T-helper 2 cell treated with Interferon-gamma antibody and Interleukin-4, amounts not matched to agents 100 ng/mL and 5 ng/mL, for 36 hours (primary cell): ENCODE measurements around the gene MTHFD2. TPM values are rescaled to one million over a fixed set of nuclear protein-coding genes. Genes with fewer than 3 reads are reported as not detected.
"Not testable (repeated sequence)": the region's sequence is repeated elsewhere in the genome, so short reads cannot be mapped to it uniquely, and the experiment has no call there.

ENCODE experiments used
- intact Hi-C: fragments of 100-400 bp; cut with micrococcal nuclease; formaldehyde crosslinking; loops from one replicate; pipeline ENCODE4 v1.15.1; 2023
- total RNA-seq: library from RNA; stranded (reverse); gene quantifications from 2 replicates; pipeline ENCODE4 v1.2.3, GENCODE V29; 2022

MTHFD2 gene
- total RNA-seq, 1 donor from 2014 or later, result 173 TPM

DNA sequence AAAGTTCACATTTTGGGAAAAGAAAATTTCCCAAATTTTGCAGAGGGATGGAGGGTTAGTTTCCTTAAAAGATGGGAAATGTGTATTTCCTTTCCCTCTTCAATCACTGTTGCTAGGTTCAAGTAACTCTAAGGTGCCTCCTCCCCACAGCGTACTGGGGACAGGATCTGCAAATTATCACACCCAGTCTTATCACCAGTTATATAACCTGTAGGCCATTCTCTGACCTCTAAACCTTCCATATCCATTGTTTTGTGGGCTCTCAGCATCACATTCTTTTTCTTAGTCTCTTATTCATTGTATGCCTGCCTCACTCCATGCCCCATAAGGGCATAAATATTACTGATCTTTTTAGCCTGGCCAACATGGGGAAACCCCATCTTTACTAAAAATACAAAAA, 3.6 kb upstream of the MTHFD2 start:
- intact Hi-C loops, result loop anchor here (5.0 to 10.0 kb wide), 2 partner anchors 207 to 810 kb away; partner anchors contain the start of gene ALMS1

DNA sequence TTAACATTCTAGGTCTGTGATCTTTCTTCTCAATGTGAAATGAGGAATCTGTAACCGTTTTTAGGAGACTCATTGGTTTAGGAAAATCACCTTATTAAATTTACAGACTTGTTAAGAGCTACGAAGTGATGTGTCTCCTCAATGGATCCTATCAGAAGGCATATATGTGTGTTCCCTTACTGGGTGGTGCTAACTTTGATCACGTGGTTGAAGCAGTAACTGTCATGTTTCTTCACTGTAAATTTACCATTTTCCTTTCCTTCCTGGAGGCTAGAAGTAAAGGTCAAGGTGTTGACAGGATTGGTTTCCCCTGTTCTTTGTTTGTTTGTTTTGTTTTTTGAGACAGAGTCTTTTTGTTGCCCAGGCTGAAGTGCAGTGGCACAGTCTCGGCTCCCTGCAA, 1.4 kb upstream of the MTHFD2 start:
- intact Hi-C loops, result loop anchor here (5.0 to 10.0 kb wide), 2 partner anchors 210 to 812 kb away; partner anchors contain the start of gene ALMS1

DNA sequence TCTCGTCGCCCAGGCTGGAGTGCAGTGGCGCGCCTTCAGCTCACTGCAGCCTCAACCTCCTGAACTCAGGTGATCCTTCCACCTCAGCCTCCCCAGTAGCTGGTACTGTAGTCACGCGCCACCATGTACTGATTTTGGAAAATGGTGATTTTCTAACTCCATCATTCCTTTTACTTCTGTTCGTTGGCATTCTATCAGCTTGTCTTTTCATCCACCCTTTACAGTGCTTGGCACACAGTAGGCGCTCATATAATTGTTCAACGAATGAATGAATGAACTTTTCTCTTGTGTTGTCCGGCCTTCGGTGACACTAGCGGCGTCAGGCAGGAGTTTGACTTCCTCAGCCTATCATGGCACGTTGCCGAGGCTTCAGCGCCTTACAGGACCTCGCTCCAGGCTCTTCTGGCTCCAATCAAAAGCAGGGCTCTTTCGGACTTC, 373 bp upstream of the MTHFD2 start:
- intact Hi-C loops, result loop anchor here (1.0 to 10.0 kb wide), 9 partner anchors 8 to 813 kb away; partner anchors contain the start of genes ALMS1, BOLA3, DGUOK and MOB1A

DNA sequence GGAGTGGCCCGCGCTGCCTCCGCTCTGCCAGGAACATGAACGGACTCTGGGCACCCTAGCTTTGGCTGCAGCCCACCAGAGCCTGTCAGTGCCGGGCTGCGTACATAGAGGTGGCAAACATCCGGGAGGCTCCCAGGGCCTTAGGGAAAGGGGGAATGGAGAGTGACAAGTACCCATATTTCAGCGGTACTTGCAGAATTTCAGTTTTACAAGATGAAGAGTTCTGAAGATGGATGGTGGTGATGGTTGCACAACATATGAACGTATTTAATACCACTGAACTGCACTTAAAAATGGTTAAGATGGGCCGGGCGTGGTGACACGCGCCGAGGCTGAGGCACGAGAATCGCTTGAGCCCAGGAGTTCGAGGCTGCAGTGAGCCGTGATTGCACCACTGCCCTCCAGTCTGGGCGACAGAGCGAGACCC, 873 bp downstream of the MTHFD2 start:
- intact Hi-C loops, result loop anchor here (2.0 to 10.0 kb wide), 4 partner anchors 52 to 814 kb away; partner anchors contain the start of genes ALMS1, BOLA3 and DGUOK

DNA sequence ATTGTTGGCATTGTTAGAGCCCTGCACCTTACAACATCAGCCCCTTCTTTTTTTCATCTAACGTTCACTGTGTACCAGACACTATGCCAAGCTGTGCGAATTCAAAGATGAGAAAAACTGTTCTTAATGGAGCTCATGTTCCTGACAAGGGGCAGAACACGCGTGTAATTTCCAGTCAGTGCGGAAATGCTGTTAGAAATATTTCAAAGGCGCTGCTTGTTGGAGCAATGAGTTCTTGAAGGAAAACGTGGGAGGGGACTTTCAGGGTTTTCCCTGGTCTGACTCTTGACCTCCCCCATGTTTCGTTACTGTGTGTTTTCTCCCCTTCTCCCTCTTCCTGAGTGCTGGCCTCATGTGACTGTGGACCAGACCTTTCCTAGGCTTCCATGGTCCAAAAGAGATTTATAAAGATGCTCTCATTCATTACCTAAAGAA, 1.5 kb downstream of the MTHFD2 start:
- intact Hi-C loops, result loop anchor here (2.0 to 10.0 kb wide), 4 partner anchors 53 to 815 kb away; partner anchors contain the start of genes ALMS1, BOLA3 and DGUOK

DNA sequence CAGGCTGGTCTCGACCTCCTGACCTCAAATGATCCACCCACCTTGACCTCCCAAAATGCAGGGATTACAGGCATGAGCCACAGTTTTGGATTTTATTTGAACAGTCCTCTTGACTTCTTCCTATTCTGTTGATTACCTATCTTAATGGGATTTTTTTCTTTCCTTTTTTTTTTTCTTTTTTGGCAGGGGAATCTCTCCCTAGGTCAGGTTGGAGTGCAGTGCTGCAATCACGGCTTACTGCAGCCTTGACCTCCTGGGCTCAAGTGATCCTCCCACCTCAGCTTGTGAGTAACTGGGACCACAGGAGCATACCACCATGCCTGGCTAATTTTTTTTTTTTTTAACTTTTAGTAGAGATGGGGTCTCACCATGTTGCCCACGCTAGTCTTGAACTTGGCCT, 2.8 kb downstream of the MTHFD2 start:
- intact Hi-C loops, result no loop called here

DNA sequence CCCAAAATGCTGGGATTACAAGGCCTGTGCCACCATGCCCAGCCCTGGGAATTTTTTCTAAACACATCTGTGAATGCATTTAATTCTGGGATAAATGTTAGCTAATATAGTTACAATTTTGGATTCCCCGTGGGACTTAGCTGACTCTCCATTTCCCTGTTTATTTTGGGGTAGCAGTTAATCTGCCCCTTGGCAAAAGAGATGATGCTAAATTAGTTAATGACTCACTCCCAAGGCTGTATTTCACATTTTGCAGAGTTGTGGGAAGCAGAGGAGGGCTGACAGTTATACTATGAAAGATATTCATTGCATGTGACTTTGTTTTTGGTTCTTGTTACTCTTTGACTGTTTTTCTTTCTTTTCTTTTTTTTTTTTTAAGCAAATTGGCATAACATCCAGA, 3.2 kb downstream of the MTHFD2 start:
- intact Hi-C loops, result no loop called here

DNA sequence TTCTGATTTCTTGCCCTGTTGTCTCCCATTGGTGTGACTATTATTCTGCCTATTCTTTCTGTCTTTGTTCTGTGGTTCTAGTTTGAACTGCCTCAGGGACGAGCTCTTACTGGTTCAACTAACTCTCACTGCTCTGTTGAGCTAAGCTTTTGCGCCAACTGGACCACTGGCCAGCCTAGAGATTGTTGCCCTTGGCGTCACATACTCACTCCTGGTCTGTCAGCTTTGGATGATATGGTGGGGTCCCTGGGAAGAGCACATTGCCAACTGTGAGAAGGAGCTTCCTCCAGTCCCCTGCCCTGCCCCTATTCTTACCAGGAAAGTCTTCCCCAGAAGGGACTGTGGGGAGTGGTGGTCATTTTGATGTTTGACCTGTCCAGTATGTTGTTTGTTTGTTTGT, 6.0 kb downstream of the MTHFD2 start:
- intact Hi-C loops, result no loop called here

DNA sequence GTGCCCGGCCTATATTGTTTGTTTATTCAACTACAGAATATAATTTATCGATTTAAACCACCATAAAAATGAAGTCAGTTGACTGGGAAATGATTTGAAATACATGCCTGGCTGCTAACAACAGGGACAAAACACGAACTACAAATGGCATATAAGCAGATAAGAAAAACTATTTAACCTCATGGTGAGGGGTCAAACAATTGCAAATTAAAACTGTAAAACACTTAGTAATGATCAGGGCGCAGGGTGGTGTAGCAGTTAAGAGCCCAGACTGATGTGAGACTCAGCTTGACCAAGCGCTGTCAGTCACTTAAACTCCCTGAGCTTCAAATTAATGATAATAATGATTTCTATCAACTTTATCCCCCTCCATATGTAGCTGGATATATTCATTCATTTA, 6.7 kb downstream of the MTHFD2 start:
- intact Hi-C loops, result no loop called here

DNA sequence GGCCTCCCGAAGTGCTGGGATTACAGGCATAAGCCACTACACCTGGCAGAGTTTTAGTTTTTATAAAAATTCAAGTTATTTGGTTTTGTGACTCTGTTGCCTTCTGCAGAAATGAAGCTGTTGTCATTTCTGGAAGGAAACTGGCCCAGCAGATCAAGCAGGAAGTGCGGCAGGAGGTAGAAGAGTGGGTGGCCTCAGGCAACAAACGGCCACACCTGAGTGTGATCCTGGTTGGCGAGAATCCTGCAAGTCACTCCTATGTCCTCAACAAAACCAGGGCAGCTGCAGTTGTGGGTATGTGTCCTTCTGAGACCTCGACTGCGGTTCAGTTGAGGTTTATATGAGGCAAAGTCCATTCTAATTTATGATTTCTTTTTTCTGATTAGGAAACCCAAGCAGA, 7.2 kb downstream of the MTHFD2 start:
- intact Hi-C loops, result no loop called here

DNA sequence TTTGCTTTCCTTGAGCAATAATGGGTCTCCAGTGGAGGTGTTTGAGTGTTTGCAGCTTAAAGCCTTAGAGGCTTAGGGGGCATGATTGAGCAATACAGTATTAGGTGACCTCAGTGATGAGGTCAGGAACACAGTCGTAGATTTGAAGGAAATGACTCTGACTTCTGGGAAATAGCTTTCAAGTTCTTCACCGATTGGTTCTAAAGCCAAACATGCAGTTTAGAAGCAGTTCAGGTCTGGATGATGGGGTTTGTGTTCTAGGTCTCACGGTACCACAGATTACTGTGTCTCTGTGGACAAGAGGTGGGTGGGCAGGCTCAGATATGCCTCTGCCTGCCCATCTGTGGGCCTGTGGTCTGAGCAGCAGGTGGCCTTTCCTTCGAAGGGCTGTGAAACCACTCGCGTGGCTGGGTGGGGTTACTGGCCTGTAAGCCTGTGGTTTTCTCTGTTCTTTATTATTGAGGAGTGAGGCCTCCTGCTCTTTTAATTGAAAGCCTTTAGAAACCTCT, 7.8 kb downstream of the MTHFD2 start:
- intact Hi-C loops, result loop anchor here (1.0 to 2.0 kb wide), 2 partner anchors 8 to 27 kb away; partner anchors contain the start of genes MOB1A and MTHFD2

DNA sequence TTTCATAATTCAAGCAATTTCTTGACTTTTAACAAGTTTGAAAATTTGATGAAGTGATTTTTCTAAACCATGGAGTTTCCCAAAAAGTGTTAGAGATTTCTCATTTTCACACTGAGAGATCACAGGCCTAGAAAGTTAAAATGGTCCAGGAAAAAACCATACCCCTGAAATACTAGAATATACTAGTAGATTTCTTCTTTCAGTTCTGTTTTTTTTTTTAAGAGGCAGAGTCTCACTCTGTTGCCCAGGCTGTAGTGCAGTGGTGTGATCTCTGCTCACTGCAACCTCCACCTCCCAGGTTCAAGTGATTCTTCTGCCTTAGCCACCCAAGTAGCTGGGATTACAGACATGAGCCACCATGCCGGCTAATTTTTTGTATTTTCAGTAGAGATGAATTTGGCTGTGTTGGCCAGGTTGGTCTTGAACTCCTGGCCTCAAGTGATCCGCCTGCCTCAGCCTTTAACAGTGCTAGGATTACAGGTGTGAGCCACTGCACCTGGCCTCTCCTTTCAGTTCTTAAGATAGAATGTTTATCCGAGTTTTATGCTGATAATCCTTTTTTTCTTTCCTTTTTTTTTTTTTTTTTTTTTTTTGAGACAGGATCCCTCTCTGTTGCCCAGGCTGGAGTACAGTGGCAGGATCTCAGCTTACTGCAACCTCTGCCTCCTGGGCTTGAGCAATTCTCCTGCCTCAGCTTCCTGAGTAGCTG, 14.4 kb downstream of the MTHFD2 start:
- intact Hi-C loops, result no loop called here

DNA sequence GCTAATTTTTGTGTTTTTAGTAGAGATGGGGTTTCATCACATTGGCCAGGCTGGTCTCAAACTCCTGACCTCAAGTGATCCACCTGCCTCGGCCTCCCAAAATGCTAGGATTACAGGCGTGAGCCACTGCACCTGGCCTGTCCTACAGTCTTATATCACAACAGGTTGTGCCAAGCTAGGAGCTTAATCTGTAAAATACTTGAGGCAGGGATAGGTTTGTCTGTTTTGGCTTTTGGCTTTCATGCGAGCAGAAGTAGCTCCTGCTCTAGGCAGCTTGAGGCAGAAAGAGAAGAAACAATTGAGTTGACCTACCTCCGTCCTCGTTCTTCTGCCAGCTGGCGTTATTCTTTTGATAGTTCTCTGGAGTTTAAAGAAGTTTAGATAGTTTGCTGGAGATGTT, 17.4 kb downstream of the MTHFD2 start:
- intact Hi-C loops, result not testable (repeated sequence)

DNA sequence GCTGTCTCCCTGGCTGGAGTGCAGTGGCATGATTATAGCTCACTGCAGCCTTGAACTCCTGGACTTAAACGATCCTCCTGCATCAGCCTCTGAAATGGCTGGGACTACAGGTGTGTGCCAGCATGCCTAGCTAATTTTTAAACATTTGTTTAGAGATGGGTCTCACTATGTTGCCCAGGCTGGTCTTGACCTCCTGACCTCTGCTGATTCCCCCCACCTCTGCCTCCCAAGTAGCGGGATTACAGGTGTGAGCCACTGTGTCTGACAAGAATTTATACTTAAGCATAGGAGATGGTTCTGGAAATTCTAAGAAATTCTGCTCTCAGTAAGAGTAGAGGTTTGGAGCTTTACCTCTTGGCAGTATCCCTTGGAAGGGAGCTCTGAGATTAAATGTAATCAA, 18.2 kb downstream of the MTHFD2 start:
- intact Hi-C loops, result no loop called here

DNA sequence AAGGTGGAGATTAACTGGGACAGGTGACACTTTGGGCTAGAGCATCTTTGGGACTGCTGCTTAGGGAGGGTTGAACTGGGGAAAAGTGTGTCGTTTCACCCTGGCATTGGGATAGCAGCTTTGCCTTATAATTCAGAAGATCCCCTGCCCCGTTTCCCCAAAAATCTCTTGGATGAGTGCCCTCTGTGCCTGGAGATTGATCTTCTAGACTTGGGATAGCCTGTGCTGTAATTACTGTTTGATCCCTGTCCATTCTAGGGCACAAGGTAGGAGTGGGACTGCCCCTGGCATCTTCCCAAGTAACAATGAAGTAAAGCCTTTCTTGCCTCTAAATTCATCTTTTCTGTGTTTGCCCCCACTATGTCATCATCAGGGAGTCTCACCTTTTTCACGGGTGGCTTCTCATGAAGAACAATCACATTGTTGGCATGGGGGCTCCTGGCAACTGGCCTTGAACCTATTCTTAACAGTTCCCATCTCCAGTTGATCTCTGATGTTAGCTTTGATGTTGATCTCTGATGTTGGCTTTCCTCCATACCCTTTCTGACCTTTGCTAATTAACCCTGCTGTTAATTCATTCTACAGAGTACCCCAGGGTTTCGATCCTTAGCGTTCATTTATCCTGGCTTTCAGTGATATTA, 21.6 kb downstream of the MTHFD2 start:
- intact Hi-C loops, result no loop called here

DNA sequence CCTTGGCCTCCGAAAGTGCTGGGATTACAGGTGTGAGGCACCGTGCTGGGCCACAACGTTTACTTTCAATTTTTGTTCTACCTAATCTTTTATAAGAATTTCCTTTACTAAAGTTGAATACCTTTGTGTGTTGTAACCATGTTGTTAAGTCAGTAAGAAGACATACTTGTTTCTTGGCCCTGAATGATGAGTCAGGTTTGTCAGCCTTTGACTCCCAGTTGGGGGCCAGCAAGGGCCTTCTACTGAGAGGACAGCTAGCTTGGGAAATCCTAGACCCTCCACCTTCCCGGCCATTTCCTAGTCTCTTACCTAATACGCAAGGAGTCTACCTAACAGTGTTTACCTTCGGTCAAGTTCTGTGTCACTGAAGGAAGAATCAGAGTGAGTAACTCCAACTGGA, 22.7 kb downstream of the MTHFD2 start:
- intact Hi-C loops, result no loop called here

DNA sequence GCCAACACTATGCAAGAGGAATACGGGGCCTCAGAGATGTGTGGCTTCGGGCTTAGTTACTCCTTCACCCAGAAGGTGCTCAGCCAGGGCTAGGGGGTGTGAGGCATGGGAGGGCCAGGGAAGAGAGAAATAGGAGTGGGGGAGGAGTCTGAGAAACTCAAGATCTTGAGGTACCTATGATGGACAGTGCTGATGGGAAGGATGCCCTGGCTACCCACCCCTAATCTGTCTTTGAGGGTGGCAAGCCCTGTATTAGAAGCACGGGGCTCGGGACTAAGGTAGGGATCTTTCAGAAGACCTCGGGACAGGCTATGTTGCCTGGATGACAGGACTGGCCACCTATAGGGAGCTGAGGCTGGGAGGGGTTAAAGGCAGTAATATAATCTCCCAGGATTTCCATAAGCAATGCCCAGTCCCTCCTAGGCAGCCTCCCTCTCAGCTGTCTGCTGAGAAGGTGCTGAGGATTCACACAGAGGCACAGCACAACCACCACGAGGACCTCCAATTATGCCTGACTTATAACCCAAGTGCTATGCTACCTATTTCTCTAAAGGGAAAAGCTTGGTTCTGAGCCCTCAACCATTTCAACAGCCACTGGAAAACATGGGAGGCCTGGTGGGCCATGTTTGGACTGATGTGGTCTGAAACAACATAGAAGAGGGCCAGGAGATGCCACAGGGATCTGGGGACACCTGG, 23.3 kb downstream of the MTHFD2 start:
- intact Hi-C loops, result no loop called here

DNA sequence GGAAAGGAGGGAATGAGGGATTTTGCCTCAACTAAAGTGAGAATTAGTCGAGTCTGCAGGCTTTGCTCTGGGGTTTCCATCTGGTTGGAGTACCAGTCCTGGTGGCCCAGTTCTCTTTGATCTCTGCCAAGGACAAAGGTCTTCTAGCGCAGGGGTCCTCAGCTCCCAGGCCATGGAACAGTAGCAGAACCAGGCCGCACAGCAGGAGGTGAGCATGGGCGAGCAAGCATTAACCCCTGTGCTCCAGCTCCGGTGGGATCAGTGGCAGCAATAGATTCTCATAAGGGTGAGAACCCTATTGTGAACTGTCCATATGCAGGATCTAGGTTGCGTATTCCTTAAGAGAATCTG, 23.9 kb downstream of the MTHFD2 start:
- intact Hi-C loops, result no loop called here

DNA sequence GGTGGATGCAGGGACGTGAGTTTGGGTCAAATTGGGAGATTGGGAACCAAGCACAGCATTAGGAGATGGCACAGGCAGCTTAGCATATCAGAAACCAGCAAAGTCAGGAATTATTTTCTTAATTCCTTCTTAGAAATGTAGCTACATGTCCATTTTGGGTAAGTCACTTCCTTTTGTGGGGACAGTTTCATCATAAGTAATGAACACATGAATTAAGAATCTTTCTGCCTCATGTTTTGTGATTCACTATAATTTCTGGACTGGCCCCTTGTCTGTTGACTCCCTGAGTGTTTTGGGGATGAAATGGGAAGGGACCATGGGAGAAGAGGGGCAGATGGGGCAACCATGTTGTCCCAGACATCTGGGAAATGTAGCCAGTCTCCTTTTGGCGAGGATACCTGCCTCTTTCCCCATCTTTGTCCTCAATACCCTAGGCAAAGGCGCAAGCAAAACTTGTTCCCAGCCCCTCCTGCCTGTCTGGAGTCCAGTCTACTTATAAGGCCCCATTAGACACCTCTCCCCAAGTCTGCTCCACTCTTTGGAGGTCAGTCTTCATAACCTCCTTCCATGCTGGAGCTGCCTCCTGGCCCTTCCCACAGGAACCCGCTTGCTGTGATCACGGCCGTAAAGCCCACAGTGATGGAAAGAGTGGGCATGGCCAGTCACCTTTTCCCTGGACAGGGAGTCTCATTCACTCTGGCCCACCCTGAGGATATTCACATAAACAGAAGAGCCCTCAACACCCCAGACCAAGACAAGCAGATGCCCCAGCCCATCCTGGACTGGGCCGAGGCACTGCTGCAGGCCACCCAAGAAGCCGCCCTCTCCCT, 25.7 kb downstream of the MTHFD2 start:
- intact Hi-C loops, result no loop called here

DNA sequence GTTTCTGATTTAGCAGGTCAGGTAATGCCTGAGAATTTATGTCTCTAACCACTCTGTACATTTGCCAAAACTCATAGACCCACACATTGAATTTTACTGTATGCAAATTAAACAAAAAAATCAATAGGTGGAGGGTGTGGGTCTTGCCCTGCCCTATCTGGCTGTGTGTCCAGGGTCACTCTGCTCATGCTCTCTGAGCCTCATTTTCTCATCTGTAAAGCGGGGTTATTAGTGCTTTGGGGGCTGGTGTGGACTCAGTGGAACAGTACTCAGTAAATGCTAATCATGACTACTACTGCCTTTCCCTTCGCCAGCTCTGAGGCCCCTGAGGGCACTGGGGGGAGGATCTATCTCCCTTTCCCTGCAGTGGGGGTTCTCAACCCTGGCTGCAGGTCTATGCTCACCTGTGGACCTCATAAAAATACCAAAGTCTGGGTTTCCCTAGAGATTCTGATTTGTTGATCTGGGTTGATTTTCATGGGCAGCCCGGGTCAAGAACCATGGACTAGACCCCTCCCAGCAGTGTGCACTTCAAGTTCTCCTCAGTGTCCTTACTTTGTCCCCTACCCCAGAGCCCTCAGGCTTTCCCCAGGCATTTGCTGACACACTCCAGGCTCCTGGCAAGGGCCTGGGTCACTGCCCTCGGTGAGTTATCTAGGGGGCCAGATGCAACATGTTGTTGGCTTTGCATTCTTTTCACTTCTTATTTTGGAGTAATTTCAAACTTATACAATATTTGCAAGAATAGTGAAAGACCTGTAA, 27.5 kb downstream of the MTHFD2 start:
- intact Hi-C loops, result no loop called here
